NCI-H2227 (cell line): Measurements from ENCODE around the gene ZNF280A.
"Not testable (repeated sequence)": the region's sequence is repeated elsewhere in the genome, so short reads cannot be mapped to it uniquely, and the experiment has no call there.

Source experiments
- DNase-seq: peaks from one replicate; lab custom pipeline; 2025; ENCODE audit not compliant: unreplicated experiment; lab: John Stamatoyannopoulos, UW

Gene ZNF280A

DNA sequence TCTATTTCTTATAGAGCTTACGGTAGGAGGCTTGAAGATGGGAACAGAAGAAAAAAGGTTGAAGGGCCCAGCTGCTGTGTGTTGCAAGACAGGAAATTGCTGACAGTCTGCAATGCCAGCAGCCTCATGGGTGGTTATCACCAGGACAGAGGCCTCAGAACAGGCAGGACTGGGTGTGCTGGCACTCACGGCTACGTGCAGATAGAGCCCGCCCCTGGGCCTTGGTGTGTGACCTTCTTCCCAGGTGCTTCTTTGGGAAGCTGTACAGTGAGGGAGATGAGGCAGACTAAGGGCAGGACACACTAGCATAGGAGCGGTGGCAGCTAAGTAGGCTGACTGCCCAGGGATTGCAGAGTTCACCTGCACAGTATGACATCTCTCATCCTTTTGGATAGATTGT lies 26.4 kb upstream of the ZNF280A start:
- no peak for DNase-seq

DNA sequence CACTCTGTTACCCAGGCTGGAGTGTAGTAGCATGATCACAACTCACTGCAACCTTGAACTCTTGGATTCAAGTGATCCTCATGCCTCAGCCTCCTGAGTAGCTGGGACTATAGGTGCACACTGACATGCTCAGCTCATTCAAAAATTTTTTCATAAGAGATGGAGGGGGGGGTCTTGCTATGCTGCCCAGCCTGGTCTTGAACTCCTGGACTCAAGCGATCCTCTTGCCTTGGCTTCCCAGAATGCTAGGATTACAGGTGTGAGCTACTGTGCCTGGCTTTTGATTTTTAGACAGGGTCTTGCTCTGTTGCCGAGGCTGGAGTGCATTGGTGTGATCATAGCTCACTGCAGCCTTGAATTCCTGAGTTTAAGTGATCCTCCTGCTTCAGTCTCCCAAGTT lies 25.0 kb upstream of the ZNF280A start:
- DNase-seq, result no peak

DNA sequence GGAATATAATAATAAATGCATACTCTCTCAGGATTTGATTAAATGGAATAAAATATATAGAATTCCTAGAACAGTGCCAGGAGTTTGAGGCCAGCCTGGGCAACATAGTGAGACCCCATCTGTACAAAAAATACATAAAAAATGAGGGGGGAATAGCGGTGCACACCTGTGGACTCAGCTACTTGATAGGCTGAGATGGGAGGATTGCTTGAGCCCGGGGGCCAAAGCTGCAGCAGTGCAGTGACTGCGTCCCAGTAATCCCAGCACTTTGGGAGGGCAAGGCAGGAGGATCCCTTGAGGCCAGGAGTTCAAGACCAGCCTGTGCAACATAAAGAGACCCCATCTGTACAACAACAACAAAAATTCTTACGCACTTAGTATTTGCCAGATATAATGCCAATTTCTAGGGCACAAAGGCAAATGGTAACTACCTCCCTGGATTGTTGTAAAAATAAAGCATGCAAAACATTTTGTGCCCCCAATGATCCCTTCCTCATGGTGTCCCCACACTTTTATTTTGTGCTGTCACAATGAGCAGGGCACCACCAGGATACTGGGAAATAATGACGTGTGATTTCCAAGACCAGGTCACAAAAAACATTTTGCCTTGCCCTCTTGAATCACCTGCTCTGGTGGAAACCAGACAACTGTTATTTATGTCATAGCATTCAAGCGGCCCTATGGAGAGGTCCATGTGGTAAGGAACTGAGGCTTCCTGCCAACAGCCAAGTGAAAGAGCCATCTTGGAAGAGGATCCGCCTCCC lies 18.3 kb upstream of the ZNF280A start:
- no peak for DNase-seq

DNA sequence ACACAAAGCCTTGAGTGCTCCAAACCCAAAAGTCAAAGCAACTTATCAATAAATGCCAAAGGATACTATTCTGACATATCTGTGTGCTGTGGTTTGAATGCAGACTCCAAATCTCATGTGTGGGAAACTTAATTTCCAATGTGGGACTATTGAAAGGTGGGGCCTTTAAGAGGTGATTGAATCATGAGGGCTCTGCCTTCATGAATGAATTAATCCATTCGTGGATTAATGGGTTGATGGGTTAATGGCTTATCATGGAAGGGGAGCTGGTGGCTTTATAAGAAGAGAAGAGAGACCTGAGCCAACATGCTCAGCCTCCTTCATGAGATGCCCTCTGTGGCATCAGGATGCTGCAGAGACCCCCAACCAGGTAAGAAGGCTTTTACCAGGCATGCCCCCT lies 16.8 kb upstream of the ZNF280A start:
- DNase-seq, result no peak

DNA sequence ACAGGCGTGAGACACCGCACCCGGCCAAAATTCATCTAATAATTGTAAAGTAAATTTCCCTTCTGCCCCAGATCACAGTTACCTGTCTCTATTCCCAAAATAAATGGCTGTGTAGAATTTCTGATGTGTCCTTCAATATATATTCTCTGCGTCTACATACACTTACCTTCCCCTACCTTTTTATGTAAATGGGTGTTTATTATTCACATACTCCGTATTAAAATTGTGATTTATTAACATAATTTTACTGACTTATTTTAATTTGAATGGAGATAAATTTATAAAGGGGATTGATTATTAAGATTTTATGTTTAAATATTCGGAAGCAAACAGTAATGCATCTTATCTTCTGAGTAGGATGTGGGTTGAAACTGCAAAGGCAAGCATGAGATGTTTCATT lies 16.4 kb upstream of the ZNF280A start:
- no peak for DNase-seq

DNA sequence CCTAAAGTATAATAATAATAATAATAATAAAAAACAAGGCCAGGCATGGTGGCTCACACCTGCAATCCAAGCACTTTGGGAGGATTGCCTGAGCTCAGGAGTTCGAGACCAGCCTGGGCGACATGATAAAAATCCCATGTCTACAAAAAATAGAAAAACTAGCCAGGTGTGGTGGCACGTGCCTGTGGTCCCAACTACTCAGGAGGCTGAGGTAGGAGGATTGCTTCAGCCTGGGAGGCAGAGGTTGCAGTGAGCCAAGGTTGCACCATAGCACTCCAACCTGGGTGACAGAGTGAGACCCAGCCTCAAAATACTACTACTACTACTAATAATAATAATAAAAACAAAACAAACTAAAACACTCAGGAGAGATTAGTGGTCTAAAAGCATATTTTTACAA lies 15.6 kb upstream of the ZNF280A start:
- DNase-seq, result no peak

DNA sequence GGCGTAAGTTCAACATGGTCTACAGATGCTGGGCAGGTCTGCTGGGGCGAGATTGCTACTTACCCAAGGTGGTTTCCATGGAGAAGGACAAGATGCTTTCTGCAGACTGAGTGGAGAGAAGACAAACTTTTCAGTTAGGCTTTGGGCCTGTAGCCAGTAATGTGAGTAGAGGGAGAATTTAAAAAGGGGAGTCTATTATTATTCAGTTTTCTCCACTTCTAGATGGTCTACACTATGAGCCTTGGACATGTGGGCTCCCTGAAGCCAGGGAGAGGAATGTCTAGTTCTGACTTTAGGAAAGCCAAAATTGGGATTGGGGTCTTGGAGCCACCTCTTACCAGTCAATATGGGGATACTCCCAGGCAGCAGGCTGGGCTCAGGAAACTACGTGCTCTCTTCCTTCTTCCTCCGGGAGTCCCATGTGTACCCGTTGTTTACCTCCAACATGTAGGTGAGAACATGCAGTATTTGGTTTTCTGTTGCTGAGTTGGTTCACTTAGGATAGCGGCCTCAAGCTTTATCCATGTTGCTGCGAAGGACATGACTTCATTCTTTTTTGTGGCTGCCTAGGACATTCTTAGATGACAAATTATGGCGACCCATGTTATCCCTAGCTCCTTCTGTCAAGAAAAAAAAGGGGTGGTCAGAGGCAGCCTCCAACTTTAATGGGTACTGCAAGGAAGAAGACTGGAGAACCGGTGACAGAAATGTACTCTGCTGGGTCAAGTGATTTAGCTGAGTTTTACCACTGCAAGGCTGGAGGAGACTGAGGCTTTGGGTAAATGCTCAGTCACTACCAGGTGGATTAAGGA lies 14.7 kb upstream of the ZNF280A start:
- DNase-seq, result no peak

DNA sequence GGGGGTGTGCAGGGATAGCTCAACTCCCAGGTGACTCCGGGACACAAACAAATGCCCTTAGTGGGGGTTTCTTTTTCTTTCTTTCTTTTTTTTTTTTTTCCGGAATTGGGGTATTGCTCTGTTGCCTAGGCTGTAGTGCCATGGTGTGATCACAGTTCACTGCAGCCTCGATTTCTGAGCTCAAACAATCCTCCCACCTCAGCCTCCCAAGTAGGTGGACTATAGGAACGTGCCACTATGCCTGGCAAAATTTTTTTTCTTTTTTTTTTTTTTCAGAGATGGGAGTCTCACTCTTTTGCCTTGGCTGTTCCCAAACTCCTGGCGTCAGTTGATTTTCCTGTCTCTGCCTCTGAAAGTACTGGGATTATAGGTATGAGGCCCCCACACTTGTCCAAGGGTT lies 13.8 kb upstream of the ZNF280A start:
- DNase-seq, result no peak

DNA sequence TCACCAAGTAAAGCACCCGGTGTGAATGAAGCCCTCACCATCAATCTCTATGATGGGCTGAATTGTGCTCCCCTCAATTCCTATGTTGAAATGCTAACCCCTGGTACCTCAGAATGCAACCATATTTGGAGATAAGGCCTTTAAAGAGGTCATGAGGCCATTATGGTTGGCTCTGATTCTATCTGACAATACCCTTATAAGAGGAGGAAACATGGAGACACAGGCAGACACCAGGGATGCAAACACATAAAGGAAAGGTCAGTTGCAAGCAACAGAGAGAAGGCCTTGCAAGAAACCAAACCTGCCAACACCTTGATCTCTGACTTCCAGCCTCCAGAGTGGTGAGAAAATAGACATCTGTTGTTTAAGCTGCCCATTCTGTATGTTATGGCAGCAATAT lies 13.3 kb upstream of the ZNF280A start:
- DNase-seq, result no peak

DNA sequence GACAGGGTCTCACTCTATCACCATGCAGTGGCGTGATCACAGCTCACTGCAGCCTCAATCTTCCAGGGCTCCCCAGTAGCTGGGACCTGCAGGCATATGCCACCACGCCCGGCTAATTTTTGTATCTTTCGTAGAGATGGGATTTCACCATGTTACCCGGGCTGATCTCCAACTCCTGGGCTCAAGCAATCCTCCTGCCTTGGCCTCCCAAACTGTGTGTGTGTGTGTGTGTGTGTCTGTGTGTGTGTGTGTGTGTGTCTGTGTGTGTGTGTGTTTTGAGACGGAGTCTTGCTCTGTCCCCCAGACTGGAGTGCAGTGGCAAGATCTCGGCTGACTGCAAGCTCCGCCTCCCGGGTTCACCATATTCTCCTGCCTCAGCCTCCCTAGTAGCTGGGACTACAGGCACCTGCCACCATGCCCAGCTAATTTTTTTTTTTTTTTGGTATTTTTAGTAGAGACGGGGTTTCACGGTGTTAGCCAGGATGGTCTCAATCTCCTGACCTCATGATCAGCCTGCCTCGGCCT lies 12.5 kb upstream of the ZNF280A start:
- DNase-seq, result not testable (repeated sequence)

DNA sequence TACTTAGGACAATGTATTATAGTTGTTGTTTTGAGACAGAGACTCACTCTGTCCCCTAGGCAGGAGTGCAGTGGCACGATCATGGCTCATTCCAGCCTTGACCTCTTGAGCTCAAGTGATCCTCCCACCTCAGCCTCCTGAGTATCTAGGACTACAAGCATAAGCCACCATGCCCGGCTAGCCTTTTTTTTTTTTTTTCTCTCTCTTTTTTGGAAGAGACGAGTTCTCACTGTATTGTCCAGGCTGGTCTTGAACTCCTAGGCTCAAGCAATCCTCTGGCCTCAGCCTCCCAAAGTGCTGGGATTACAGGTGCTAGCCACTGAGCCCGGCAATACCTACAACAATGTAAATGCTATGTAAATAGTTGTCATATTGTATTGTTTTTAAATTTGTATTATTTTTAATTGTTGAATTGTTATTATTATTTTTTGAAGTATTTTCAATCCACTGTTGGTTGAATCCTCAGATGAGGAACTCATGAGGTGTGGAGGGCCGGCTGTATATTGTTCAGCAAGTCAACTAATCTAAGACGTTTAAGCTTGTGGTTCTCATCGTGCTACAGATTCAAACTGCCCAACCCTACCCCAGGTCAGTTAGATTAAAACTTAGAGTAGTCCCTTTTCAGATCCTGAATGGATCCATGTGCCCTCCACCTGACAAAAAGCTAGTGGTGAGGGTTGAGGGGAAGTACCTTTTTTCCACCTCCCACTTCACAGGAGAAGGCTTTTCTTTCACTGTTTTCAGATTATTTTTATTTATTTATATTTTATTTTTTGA lies 11.9 kb upstream of the ZNF280A start:
- DNase-seq, result no peak

DNA sequence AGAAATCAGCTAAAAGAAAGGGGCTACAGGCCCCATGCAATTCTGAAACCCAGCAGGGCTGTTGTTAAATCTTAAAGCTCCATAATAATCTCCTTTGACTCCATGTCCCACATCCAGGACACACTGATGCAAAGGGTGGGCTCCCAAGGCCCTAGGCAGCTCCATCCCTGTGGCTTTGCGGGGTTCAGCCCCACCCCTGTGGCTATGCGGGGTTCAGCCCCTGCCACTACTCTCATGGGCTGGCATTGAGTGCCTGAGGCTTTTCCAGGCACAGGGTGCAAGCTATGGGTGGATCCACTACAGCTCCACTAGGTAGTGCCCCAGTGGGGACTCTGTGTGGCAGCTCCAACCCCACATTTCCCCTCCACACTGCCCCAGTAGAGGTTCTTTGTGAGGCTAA lies 8.7 kb upstream of the ZNF280A start:
- no peak for DNase-seq

DNA sequence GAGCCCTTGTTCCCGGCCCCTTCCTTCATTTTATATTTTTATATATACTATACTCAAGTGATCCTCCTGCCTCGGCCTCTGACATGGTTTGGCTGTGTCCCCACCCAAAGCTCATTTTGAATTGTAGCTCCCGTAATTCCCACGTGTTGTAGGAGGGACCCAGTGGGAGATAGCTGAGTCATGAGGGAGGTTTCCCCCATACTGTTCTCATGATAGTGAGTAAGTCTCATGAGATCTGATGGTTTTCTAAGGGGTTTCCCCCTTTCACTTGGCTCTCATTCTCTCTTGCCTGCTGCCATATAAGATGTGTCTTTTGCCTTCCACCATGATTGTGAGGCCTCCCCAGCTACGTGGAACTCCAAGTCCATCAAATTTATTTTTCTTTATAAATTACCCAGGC lies 7.2 kb upstream of the ZNF280A start:
- no peak for DNase-seq

DNA sequence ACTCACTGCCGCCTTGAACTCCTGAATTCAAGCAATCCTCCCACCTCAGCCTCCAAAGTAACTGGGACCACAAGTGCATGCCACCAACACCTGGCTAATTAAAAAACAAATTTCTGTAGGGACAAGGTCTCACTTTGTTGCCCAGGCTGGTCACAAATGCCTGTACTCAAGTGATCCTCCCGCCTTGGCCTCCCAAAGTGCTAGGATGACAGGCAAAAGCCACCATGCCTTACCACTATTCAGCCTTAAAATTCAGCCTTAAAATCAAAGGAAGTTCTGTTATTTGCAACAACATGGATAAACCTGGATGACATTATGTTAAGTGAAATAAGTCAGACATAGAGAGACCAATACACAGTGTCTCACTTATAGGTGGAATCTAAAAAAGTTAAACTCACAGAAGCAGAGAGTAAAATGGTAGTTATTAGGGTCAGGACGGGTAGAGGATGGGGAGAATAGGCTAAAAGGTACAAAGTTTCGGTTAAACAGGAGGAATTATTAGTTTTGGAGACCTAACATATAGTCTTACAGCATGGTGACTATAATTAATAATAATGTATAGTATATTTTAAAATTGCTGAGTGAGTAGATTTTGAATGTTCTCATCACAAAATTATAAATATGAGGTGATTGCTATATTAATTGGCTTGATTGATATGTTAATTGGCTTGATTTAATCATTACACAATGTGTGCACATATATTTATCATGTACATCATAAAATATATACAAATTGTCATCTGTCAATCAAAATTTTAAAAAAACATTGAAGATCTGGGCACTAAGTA lies 6.2 kb upstream of the ZNF280A start:
- DNase-seq, result no peak

DNA sequence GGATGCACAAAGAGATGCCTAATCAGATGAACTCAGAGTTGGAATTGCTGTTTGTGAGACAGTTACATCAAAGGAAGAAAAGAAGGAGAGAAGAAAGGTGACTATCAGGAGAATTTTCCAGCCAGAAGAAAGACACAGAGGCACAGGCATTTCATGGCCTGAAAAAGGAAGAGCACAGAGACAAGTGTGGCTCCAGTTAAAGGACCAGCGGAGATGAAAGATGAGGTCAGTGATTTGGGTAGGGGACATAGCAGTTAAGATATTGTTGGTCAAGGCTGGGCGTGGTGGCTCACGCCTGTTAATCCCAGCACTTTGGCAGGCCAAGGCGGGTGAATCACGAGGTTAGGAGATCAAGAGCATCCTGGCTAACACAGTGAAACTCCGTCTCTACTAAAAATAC lies 3.4 kb upstream of the ZNF280A start:
- DNase-seq, result no peak

DNA sequence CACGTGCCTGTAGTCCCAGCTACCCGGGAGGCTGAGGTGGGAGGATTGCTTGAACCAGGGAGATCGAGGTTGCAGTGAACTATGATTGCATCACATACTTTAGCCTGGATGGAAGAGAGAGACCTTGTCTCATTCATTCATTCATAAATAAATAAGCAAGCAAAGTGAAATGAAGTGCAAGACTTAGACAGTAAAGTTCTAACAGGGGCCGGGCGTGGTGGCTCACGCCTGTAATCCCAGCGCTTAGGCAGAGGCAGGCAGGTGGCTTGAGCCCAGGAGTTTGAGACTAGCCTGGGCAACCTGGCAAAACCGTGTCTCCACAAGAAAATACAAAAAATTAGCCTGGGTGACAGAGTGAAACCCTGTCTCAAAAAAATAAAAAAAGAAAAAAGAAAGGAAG lies 1.6 kb upstream of the ZNF280A start:
- no peak for DNase-seq

DNA sequence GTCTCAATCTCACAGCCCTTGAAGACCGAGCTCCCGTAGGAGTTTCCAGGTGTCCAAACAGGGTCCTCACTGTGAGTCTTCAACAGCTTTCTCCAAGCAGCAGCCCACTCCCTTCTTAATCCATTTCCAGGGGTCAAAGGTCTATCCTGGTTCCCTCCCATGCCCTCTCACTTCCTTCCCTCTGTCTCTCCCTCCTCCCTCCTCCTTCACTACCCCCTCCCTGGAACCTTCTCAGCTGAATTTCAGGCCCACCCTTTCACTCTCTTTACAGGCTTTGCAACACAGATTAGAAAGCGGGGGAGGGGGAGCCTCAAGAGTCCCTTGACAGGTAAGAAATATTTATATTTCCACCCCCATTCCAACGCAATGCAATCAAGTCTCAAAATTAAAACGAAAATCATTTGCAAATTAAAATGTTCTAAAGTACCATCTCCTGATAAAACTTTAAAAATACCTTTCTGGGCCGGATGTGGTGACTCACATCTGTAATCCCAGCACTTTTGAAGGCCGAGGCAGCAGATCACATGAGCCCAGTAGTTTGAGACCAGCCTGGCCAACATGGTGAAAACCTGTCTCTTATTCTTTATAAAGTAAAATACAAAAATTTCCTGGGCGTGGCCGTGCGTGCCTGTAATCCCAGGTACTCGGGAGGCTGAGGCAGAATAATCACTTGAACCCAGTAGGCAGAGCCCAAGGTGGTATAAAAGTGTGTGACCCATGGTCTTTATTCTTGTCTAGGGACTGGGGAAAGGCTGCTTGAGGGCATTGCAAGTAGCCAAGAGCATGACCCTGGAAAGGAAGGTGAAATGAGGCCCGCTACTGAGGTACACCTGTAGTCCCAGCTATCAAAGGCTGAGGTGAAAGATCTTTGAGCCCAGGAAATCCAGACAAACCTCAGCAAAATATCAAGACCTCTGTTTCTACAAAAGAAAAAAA lies 865 bp upstream of the ZNF280A start:
- DNase-seq, result no peak

DNA sequence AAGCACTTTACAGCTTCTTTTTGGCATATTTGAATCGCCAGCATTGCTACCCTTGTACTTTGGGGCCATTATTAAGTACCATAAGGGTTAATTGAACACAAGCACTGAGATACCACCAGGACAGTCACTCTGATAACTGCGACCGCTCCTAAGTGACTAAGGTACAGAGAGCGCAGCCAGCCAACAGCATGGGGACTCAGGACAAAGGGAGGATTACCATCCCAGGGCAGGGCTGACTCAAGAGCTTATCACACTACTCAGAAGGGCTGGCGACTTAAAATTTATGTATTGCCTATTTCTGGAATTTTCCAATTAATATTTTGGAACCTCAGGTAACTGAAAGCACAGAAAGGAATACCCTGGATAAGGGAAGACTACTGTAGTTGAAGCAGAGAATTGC lies 479 bp downstream of the ZNF280A start:
- DNase-seq, result no peak

DNA sequence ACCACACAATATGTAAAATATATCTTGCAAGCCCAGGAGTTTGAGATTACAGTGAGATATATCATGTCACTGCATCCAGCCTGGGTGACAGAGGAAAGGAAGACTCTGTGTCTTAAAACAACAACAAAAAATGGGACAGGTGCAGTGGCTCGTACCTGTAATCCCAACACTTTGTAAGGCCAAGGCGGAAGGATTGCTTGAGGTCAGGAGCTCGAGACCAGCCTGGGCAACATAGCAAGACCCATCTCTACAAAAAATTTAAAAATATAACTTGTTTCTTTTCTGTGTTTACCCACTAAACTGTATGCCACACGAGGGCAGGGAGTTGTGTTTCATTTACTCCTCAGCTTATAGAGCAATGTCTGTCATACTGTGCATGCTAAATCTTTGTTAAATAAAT lies 3.1 kb downstream of the ZNF280A start:
- DNase-seq, result no peak

DNA sequence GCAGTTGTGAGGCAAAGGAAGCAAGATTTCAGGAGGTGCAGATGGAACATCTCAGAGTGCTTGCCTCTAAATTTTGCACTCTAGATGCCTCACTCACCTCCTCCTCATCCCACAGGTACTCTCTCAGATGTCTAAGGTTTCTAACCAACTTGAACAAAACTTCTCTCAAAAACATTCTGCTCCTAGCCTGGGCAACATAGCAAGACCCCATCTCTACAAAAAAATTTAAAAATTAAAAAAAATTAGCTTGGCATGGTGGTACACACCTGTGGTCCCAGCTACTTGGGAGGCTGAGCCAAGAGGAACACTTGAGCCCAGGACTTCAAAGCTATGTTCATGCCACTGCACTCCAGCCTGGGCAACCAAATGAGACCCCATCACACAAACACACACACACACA lies 4.2 kb downstream of the ZNF280A start:
- DNase-seq, result no peak
